ENCODE measurements around the gene TPRG1.

The TPRG1 gene

GRCh38 chr3:189158034-189158433 is 13.7 kb upstream of the TPRG1 start:
- TF ChIP-seq CTCF (IDR thresholded peaks at IDR 0.05; ENCODE audit: control extremely low read depth, extremely low read depth, low read depth, missing control alignments), result no peak
- ChIA-PET POLR2A (no interaction called here), CTCF (interaction anchor here (0.9 kb wide), 1 partner anchor 24 kb away, joined by 3 read pairs; no protein-coding TSS in a partner anchor)
- no peak for DNase-seq (ENCODE audit: extremely low spot score)

GRCh38 chr3:189160519-189161309 is 11.1 kb upstream of the TPRG1 start:
- CTCF ChIA-PET, result interaction anchor here (1.5 kb wide), 1 partner anchor 30 kb away, joined by 5 read pairs; no protein-coding TSS in a partner anchor
- POLR2A ChIA-PET, result no interaction called here
- no peak for DNase-seq (ENCODE audit: extremely low spot score)
- no peak for TF ChIP-seq CTCF (IDR thresholded peaks at IDR 0.05; ENCODE audit: control extremely low read depth, extremely low read depth, low read depth, missing control alignments)

- ChIA-PET CTCF (interaction anchor here (0.7 to 2.0 kb wide), 5 partner anchors 8 to 19 kb away, joined by 3 to 6 read pairs (median 3); no protein-coding TSS in a partner anchor), POLR2A (no interaction called here)
- DNase-seq (ENCODE audit: extremely low spot score), result no peak
- TF ChIP-seq CTCF (IDR thresholded peaks at IDR 0.05; ENCODE audit: control extremely low read depth, extremely low read depth, low read depth, missing control alignments), result no peak
Observed at GRCh38 chr3:189165092-189165612, 6.6 kb upstream of the TPRG1 start.

GRCh38 chr3:189166321-189166720 is 5.5 kb upstream of the TPRG1 start:
- no peak for DNase-seq (ENCODE audit: extremely low spot score)
- ChIA-PET POLR2A (no interaction called here), CTCF (interaction anchor here (1.1 kb wide), 1 partner anchor 17 kb away, joined by 3 read pairs; no protein-coding TSS in a partner anchor)
- TF ChIP-seq CTCF (IDR thresholded peaks at IDR 0.05; ENCODE audit: control extremely low read depth, extremely low read depth, low read depth, missing control alignments), result no peak

GRCh38 chr3:189167027-189167766 is 4.6 kb upstream of the TPRG1 start:
- DNase-seq (ENCODE audit: extremely low spot score), result no peak
- POLR2A ChIA-PET, result no interaction called here

More at GRCh38 chr3:189167027-189167766, 4.6 kb upstream of the TPRG1 start:
- CTCF ChIA-PET, result interaction anchor here (1.1 to 1.2 kb wide), 2 partner anchors 10 to 18 kb away, joined by 3 read pairs; no protein-coding TSS in a partner anchor
- TF ChIP-seq CTCF (IDR thresholded peaks at IDR 0.05; ENCODE audit: control extremely low read depth, extremely low read depth, low read depth, missing control alignments), result no peak
